ENCODE results near the gene TTC38. TPM values are rescaled to one million over a fixed set of nuclear protein-coding genes. Genes with fewer than 3 reads are reported as not detected.
"Not testable (repeated sequence)": the region's sequence is repeated elsewhere in the genome, so short reads cannot be mapped to it uniquely, and the experiment has no call there.

TTC38 gene
- total RNA-seq, 2 donors from 2014 or later: 22.6 to 41.7 TPM

DNA sequence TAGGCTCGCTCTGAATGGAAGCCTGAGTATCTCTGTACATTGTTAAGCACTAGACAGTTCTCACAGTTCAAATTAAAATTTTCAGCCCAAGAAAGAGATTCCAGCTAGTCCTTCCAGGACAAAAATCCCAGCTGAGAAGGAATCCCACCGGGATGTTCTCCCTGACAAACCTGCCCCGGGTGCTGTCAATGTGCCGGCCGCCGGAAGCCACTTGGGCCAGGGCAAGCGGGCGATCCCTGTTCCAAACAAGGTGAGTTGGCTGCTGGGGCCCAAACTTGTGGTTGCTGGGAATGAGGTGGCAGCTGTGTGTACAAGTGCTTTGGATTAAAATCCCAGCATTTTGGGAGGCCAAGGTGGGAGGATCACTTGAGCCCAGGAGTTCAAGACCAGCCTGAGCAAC, 44.2 kb downstream of the TTC38 start:
- H3K27ac ChIP-seq: no peak overlapping the region
- H3K36me3 ChIP-seq: no peaks in the 10 kb centered on the region
- no peaks in the 10 kb centered on the region for H3K9me3 ChIP-seq
- no peak overlapping the region for H3K4me3 ChIP-seq
- no peak for DNase-seq (ENCODE audit: low spot score)
- H3K27me3 ChIP-seq: no peaks in the 10 kb centered on the region
- TF ChIP-seq, protein P1, sequence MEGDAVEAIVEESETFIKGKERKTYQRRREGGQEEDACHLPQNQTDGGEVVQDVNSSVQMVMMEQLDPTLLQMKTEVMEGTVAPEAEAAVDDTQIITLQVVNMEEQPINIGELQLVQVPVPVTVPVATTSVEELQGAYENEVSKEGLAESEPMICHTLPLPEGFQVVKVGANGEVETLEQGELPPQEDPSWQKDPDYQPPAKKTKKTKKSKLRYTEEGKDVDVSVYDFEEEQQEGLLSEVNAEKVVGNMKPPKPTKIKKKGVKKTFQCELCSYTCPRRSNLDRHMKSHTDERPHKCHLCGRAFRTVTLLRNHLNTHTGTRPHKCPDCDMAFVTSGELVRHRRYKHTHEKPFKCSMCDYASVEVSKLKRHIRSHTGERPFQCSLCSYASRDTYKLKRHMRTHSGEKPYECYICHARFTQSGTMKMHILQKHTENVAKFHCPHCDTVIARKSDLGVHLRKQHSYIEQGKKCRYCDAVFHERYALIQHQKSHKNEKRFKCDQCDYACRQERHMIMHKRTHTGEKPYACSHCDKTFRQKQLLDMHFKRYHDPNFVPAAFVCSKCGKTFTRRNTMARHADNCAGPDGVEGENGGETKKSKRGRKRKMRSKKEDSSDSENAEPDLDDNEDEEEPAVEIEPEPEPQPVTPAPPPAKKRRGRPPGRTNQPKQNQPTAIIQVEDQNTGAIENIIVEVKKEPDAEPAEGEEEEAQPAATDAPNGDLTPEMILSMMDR (IDR thresholded peaks at IDR 0.05): no peak
- H3K4me1 ChIP-seq: peaks cover 0 to 14% of the 10 kb centered on the region in 2 donors

DNA sequence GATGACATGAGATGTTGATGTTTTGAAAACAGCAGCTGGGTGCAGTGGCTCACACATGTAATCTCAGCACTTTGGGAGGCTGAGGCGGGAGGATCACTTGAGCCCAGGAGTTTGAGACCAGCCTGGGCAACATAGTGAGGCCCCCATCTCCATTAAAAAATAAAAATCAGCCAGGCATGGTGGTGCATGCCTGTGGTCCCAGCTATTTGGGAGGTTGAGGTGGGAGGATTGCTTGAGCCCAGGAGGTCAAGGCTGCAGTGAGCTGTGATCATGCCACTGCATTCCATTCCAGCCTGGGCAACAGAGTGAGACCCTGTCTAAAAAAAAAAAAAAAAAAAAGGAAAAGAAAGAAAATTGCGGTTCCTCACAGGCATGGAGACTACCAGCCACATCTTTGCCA, 45.0 kb downstream of the TTC38 start:
- not testable (repeated sequence) for H3K27me3 ChIP-seq; H3K27ac ChIP-seq; H3K36me3 ChIP-seq; H3K4me3 ChIP-seq; H3K9me3 ChIP-seq; DNase-seq (ENCODE audit: low spot score)
- H3K4me1 ChIP-seq: peaks cover 0 to 14% of the 10 kb centered on the region in 2 donors

DNA sequence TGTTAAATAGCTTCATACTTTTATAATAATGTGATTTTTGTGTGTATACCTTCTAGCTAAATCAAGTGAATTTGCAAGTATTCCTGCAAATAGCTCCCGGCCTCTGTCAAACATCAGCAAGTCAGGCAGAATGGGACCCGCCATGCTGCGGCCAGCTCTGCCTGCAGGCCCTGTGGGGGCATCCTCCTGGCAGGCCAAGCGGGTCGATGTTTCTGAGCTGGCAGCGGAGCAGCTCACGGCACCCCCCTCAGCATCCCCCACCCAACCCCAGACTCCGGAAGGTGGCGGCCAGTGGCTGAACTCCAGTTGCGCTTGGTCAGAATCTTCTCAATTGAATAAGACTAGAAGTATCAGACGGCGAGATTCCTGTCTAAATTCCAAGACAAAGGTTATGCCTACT, 48.2 kb downstream of the TTC38 start:
- Histone ChIP-seq H3K4me3 (no peak overlapping the region), H3K36me3 (no peaks in the 10 kb centered on the region), H3K27ac (no peak overlapping the region), H3K4me1 (no peaks in the 10 kb centered on the region), H3K27me3 (no peaks in the 10 kb centered on the region), H3K9me3 (no peaks in the 10 kb centered on the region)
- no peak for DNase-seq (ENCODE audit: low spot score)
- TF ChIP-seq, protein P1 (IDR thresholded peaks at IDR 0.05): no peak

DNA sequence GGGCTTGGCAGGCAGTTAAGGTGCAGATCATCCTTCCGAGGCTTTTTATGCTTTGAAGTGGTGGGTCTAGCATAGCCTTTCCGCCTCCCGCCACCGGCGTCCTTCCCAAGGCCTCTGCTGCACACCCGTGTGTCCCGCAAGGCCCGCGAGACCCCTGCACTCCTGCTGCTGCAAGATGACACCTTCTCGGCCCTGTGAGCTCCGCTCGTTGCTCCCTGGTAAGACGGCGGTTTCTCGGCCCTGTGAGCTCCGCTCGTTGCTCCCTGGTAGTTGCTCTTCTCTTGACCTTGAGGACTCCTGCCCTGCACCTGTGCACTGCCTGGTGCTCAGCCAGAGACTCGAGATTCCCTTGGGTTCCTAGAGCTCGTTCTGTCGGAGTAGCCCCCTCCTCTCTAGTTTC, 49.8 kb downstream of the TTC38 start:
- no peaks in the 10 kb centered on the region for H3K36me3 ChIP-seq
- H3K4me1 ChIP-seq: no peaks in the 10 kb centered on the region
- H3K27ac ChIP-seq: no peak overlapping the region
- H3K4me3 ChIP-seq: no peak overlapping the region
- TF ChIP-seq, protein P1 (IDR thresholded peaks at IDR 0.05): no peak
- no peaks in the 10 kb centered on the region for H3K9me3 ChIP-seq
- DNase-seq (ENCODE audit: low spot score): no peak
- H3K27me3 ChIP-seq: no peaks in the 10 kb centered on the region

DNA sequence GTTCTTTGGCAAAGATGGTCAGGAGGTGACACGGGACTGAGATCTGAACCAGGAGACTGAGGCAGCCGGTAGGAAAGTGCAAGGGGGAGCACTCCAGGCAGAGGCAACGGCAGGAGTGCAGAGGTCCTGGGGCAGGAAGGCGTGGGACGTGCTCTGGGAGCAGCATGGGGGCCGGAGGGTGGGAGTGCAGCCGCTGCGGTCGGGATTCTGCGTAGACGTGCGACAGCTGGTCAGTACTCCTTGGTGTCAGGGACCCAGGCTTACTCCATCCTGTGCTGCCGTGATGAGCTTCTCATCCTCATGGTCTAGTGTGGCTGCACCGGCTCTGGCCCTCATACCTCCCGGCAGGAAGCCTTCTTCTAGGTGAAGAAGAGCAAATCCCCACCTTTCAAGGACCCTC, 50.8 kb downstream of the TTC38 start:
- Histone ChIP-seq H3K4me3 (no peak overlapping the region), H3K36me3 (no peaks in the 10 kb centered on the region), H3K4me1 (no peaks in the 10 kb centered on the region), H3K9me3 (no peaks in the 10 kb centered on the region), H3K27ac (no peak overlapping the region), H3K27me3 (no peaks in the 10 kb centered on the region)
- TF ChIP-seq, protein P1 (IDR thresholded peaks at IDR 0.05): no peak
- DNase-seq (ENCODE audit: low spot score): no peak

DNA sequence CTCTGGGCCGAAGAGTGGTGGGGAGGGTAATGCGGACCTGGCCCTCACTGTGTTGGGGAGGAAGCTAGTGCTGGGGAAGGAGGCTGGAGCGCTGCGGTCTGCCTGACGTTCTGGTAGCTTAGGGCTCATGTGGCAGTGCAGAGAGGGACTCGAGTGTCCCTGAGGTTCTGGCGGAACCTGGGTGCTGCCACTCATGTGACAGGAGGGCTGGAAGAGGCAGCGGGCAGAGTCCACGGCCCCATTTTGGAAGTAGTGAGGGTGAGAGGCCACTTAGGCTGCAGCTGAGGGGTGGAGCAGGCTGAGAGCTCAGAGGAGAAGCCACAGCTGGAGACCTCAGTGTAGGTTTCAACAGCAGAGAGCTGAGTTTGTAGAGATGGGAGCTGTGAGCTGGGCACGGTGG, 51.5 kb downstream of the TTC38 start:
- H3K27me3 ChIP-seq: no peaks in the 10 kb centered on the region
- no peak for DNase-seq (ENCODE audit: low spot score)
- no peaks in the 10 kb centered on the region for H3K36me3 ChIP-seq
- no peaks in the 10 kb centered on the region for H3K9me3 ChIP-seq
- H3K4me3 ChIP-seq: no peak overlapping the region
- no peaks in the 10 kb centered on the region for H3K4me1 ChIP-seq
- TF ChIP-seq, protein P1 (IDR thresholded peaks at IDR 0.05): no peak
- no peak overlapping the region for H3K27ac ChIP-seq

Measured in right atrium auricular region (tissue), 2 donors.